Measurements from ENCODE around the gene DGKI. TPM values are rescaled to one million over a fixed set of nuclear protein-coding genes. Genes with fewer than 3 reads are reported as not detected.

Gene DGKI
- total and polyA plus RNA-seq, 2 of the 4 experiments (the other 2 are of a cell fraction) = 3.9 to 15.8 TPM

GRCh38 chr7:137434530-137434929, 412.2 kb downstream of the DGKI start:
- ATAC-seq (ENCODE audit: low read depth) (no peak), DNase-seq (no peak)
- Histone ChIP-seq H3K4me3 (ENCODE audit: insufficient read depth, low read depth, low read length) (no peak overlapping the region), H3K18ac (ENCODE audit: low read depth, low read length) (no peak overlapping the region), H4K20me1 (ENCODE audit: insufficient read depth, low read length) (no peaks in the 10 kb centered on the region), H2AK9ac (replicated peaks; ENCODE audit: low read depth, low read length, poor library complexity) (no peak overlapping the region), H3K36me3 (ENCODE audit: control insufficient read depth, insufficient read depth, low read length) (no peaks in the 10 kb centered on the region), H3K79me1 (ENCODE audit: low read depth in 1 of 2, low read length in 2 of 2) (no peaks in the 10 kb centered on the region), H3K4me1 (ENCODE audit: control insufficient read depth, insufficient read depth, low read length) (no peaks in the 10 kb centered on the region), H2BK20ac (ENCODE audit: low read depth, low read length) (no peak overlapping the region), H3K4me2 (ENCODE audit: low read depth, low read length) (no peak overlapping the region), H2BK5ac (ENCODE audit: low read depth, low read length, poor library complexity, severe bottlenecking) (no peak overlapping the region), H3K56ac (ENCODE audit: extremely low read depth, insufficient read depth, low read length) (no peak overlapping the region), H2AK5ac (ENCODE audit: low read depth, low read length) (no peak overlapping the region), H3K9me1 (ENCODE audit: insufficient read depth, low read length) (no peaks in the 10 kb centered on the region), H2AFZ (replicated peaks; ENCODE audit: low read length, poor library complexity) (no peak overlapping the region), H3K23ac (ENCODE audit: low read depth, low read length) (no peak overlapping the region), H4K5ac (ENCODE audit: low read depth, low read length) (no peak overlapping the region), H3K14ac (replicated peaks; ENCODE audit: low read depth, low read length) (no peak overlapping the region), H3K27ac (ENCODE audit: insufficient read depth, low read length) (no peak overlapping the region), H2BK15ac (ENCODE audit: low read depth, low read length) (no peak overlapping the region), H4K8ac (ENCODE audit: low read depth in 2 of 2, low read length in 2 of 2) (no peak overlapping the region), H4K91ac (ENCODE audit: insufficient read depth, low read depth, low read length) (no peak overlapping the region), H3K27me3 (ENCODE audit: control insufficient read depth, insufficient read depth, low read length) (no peaks in the 10 kb centered on the region), H3K4ac (ENCODE audit: low read depth, low read length) (no peak overlapping the region), H3K9ac (ENCODE audit: low read depth, low read length) (no peak overlapping the region), H2BK120ac (ENCODE audit: low read depth, low read length) (no peak overlapping the region), H3K9me3 (ENCODE audit: control insufficient read depth, insufficient read depth, low read length) (no peaks in the 10 kb centered on the region)
- no TSS peak for BruUV-seq (replicated peaks)
- intact Hi-C loops (cut with micrococcal nuclease) (no loop called here), in situ Hi-C loops (cut with MboI; ENCODE audit: low sequenced_read_pairs) (no loop called here), dilution Hi-C loops (cut with HindIII; ENCODE audit: low sequenced_read_pairs, unreplicated experiment) (no loop called here)
- CTCF ChIA-PET = no interaction called here
- POLR2A ChIA-PET (ENCODE audit: unreplicated experiment) = no interaction called here
- TF ChIP-seq RCOR1 (IDR thresholded peaks at IDR 0.05; ENCODE audit: insufficient replicate concordance, low read length) (no peak), BHLHE40 (IDR thresholded peaks at IDR 0.05; ENCODE audit: low read depth, low read length) (no peak)
